Activated effector memory CD4-positive, alpha-beta T cell treated with Interleukin-2 at 50 U/mL for 16 hours (primary cell): ENCODE results near the gene ORM2.
"Not testable (repeated sequence)": the region's sequence is repeated elsewhere in the genome, so short reads cannot be mapped to it uniquely, and the experiment has no call there.

Experiments used
- DNase-seq: peaks from one replicate; pipeline ENCODE4 v3.0.0-alpha.2; 2020

Gene ORM2

DNA sequence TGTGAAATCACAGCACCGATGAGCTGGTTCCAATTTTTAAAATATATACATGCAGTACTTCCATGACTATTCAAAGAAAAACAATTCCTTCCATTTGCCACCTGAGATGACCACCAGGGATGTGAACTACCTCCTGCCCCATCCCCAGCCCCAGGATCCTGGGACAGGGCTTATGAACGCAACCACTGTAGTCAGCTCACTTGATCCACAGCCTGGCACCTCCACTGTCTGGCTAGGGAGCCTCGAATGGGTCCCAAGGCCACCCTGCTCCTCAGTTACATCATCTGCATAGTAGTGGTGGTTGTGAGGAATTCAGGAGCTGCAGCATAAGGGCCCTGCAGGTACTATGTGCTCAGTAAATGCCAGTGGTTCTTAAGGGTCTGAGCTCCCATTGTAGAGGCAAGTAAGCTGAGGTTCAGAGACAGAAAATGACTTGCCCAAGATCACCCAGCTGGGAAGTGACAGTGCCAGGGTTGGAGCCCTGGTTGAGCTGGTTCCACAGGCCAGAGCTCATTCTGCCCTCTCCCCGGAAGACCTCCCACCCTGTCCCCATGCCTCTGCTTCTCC is 2.9 kb downstream of the ORM2 start:
- DNase-seq: not testable (repeated sequence)

DNA sequence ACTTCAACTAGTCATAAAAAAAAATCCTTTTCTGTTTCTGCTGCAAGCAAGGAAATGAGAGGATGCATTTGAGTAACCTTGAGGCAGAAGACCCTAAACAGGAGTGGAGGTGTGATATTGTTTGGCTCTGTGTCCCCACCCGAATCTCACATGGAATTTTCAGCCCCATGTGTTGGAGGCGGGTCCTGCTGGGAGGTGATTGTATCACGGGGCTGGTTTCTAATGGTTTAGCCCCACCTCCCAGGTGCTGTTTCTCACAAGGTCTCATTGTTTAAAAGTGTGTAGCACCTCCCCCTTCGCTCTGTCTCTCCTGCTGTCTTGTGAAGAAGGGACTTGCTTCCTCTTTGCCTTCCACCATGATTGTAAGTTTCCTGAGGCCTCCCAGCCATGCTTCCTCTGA is 4.0 kb downstream of the ORM2 start:
- DNase-seq: not testable (repeated sequence)

GRCh38 chr9:114334490-114334889 is 4.8 kb downstream of the ORM2 start:
- DNase-seq: no peak

GRCh38 chr9:114335745-114336144 is 6.1 kb downstream of the ORM2 start:
- DNase-seq: no peak

- no peak for DNase-seq
Observed at GRCh38 chr9:114336157-114336556, 6.5 kb downstream of the ORM2 start.

GRCh38 chr9:114336699-114337395 is 7.2 kb downstream of the ORM2 start:
- no peak for DNase-seq

GRCh38 chr9:114338187-114338586 is 8.5 kb downstream of the ORM2 start:
- no peak for DNase-seq

DNA sequence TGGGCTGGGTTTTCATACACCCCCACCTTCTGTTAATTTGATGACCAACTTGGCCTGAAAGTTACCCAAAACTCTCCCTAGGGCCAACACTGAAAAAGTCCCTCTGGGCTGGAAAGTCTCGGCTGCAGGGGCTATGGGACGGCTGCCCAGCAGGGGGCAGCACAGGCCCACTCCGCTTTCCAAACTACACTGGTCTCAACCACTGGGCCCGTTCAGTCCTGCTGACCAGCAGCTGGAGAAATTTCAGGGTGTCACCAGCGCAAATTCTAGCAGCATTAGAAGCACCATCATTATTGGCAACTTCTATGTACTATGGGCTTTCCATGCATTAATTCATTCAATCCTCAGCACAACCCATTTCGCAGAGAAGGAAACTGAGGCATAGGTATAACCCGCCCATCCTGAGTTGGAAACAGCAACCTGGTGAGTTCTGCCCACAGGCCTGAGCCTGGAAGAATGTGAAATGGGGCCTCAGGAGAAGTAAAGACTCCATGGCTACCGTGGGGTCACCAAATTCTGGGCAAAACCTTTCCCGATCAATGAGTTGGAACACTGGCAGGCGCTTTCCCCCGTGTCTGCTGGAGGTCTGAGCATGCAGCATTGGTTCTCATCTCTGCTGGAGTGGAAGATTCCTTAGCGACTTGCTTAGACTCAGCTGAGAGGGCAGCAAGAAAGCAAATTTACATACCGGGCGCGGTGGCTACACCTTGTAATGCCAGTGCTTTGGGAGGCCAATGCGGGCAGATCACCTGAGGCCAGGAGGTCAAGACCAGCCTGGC is 9.7 kb downstream of the ORM2 start:
- peak; percentile 28 for DNase-seq

DNA sequence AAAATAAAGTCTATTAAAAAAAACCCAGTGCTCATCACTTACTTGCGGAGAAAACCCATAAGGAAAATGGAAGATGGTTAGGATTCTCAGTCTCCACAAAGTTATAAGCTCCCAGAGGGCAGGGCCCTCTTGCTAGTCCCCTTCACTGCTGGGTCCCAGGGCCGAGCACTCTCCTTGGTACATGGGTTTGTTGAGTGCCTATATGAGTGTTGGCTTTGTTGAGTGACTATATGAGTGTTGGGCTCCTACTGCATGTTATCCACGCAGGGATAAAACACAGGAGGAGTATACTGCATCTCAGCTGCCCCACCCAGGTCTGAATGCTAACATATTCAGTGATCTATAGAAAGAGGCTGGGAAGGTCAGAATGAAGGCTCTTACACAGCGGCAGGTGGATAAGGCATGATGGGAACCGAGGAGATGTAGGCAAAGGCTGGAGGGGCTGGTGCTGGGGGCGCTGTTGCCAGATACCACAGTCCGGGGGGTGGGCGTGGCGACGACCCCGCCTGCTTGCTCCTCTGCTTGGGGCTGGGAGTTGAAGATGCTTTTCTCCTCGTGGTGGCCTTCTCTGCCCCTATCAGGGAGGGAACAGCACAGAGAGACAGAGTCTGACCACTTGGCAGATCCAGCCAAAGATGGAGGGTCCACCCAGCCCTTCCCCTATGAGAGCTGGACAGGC is 11.6 kb downstream of the ORM2 start:
- no peak for DNase-seq

- DNase-seq: no peak
Observed at GRCh38 chr9:114341991-114342390, 12.3 kb downstream of the ORM2 start.

DNA sequence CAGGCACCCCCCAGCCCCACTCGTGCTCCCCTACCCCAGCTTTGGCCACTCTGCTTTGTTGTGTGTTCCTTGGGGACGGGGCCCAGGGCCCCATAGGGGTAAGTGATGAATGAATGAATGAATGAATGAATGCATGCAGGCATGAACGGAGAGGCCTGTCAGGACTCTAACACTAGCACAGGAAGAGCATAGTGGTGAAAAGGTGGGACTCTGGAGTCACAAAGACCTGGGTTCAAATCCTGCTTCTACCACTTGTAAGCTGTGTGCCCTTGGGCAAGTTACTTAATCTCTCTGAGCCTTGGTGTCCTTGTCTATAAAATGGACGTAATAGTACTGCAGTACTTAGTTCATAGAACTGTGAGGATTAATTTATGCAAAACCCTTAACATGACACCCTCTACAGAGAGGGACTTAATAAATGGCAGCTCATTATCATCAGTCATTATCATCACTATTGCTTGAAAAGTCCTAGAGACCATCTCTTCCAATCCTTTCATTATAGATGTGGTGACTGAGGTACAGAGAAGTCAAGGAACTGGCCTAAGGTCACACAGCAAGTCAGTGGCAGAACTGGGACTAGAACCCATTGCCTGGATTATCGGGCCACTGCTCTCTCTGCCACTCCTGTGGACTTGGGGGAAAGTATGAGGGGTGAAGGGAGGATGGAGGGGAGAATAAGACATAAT is 13.2 kb downstream of the ORM2 start:
- no peak for DNase-seq

- no peak for DNase-seq
Observed at GRCh38 chr9:114343471-114344187, 14.0 kb downstream of the ORM2 start.

DNA sequence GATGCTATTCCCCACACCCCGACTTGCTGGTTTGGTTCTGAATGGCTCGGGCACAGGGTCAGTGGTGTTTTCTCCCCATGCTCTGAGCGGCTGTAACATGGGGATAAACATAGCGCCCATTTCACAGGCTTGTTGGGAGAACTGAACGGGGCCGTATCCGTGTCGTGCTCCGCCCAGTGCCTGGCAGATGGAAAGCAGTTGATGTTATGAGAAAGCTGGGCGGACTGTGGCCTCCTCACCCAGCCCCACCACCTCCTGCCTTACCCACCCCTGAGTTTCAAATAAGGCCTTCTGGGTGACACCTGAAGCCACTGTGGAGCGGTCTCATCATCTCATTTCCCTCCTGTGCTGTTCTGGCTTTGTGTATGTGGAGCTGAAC is 14.5 kb downstream of the ORM2 start:
- no peak for DNase-seq

DNA sequence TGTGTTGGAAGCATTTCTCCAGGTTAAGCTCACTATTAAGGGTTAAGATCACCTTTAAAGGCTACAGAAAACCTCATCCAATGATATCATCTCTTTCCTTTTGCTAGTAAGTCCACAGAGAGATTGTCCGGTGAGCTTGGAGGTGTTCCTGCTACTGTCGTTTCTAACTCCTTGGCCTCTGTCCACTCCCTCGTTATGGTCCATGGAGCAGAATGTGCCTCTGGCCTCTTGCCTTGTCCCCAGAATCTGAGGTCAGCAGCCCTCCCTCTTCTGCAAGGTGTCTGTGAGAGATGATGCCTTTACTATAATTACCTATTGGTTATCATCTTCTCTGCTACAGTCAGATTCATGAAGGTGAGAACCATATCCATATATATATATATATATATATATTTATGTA is 15.0 kb downstream of the ORM2 start:
- no peak for DNase-seq

DNA sequence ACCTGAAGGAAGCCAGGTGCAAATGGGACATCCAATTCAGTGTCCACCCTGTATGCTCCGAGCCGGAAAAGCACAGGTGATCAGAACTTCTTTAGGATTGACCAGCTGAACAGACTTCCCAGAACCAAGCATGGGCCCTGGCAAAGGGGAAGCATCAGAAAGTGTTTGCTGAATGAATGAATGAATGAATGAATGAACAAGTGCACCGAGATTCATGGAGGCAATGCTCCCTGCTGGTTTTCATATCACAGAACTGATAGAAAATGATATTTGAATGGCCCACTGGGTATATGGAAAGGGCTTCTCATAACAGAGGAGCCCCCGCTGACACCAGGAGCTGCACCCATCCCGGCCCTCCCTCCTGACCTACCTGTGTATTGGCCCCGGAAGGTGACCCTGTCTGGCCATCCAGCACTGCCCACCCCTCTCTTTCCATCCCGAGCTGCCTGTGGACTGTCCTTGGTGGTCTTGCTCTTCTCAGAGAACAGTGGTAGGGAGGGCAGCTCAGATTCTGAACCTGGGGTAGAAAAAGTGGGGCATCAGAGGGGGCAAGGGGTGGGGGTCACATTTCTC is 15.9 kb downstream of the ORM2 start:
- no peak for DNase-seq

DNA sequence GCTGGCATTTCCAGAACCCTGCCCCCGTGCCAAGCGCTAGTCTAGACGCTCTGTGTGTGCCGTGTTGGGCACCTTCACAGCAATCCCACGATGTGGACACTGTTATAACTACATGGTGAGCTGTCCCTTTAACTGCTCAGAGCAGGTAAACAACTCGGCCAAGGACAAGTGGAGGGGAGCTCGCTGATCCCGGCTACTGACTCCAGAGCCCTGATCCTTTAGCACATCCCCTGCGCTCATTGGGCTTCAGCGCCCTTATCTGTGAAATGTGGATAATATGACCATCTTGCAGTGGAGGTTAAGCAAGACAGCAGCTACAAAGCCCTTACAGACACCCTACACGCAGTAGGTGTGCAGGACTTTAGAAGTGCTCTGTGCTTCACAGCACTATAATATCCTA is 16.5 kb downstream of the ORM2 start:
- DNase-seq: no peak

GRCh38 chr9:114347675-114348074 is 18.0 kb downstream of the ORM2 start:
- DNase-seq: no peak

GRCh38 chr9:114348261-114348905 is 18.7 kb downstream of the ORM2 start:
- no peak for DNase-seq

DNA sequence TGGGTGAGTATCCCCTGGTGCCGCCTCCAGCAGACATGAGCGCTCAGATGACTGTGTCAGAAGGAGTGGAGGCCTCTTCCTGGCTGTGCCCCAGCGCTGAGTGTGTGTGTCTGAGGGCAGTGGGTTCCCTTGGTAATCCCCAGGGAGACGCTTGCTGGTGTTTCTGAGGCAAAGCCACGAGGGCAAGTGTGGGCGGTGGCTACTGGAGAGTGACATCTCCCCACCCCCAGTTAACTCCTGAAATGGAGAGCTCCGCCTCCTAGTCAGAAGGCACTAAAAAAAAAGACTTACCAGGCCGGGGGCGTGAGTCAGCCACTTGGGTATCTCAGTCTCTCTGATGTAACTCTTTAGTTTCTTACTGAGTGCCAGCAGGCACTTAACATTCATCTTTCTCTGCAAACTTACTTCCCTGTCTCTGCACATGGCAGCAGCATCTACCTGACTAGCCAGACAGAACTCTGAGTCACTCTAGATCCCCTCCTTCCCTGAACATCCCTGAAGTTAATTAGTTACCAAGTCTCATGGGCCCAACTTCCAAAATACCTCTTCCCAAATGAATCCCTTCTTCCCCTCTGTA is 19.3 kb downstream of the ORM2 start:
- DNase-seq: peak; percentile 24

- no peak for DNase-seq
Observed at GRCh38 chr9:114349713-114350480, 20.2 kb downstream of the ORM2 start.
